Progenitor cell of endocrine pancreas (in vitro differentiated cells): Measurements from ENCODE around the gene DUSP8. TPM values are rescaled to one million over a fixed set of nuclear protein-coding genes. Genes with fewer than 3 reads are reported as not detected.
A peak's percentile ranks its signal among the peaks of the same experiment; 100 is the strongest.

Source experiments
- DNase-seq: peaks from one replicate; pipeline ENCODE4 v3.0.0; 2021; ENCODE audit warnings: low spot score; ENCODE audit not compliant: unreplicated experiment
- H3K27ac Mint-ChIP-seq: 2 replicates; pipeline ENCODE4 v1.8.0; 2021; ENCODE audit warnings: mild to moderate bottlenecking, moderate library complexity, mixed read lengths
- H3K27me3 Mint-ChIP-seq: 2 replicates; pipeline ENCODE4 v1.8.0; 2021; ENCODE audit warnings: mixed read lengths
- H3K36me3 Mint-ChIP-seq: 2 replicates; pipeline ENCODE4 v1.8.0; 2022; ENCODE audit warnings: mixed read lengths; ENCODE audit not compliant: insufficient read depth
- H3K4me1 Mint-ChIP-seq: 2 replicates; pipeline ENCODE4 v1.8.0; 2021; ENCODE audit warnings: low read depth, mixed read lengths
- H3K4me3 Mint-ChIP-seq: 2 replicates; pipeline ENCODE4 v1.8.0; 2021; ENCODE audit warnings: low read depth, mild to moderate bottlenecking, moderate library complexity, mixed read lengths
- H3K9me3 Mint-ChIP-seq: 2 replicates; pipeline ENCODE4 v1.8.0; 2021; ENCODE audit warnings: low read depth, mixed read lengths
- total RNA-seq: library from RNA; stranded (reverse); gene quantifications from 2 replicates; pipeline ENCODE4 v1.2.1, GENCODE V29; 2021
- TF ChIP-seq, protein P1 (sequence below): fragments of 200-600 bp; sonication (generic); IDR thresholded peaks from one replicate; pipeline ENCODE4 v1.5.0; 2021; ENCODE audit warnings: antibody characterized with exemption, mild to moderate bottlenecking; ENCODE audit not compliant: unreplicated experiment

DUSP8 gene
- total RNA-seq, 1 donor from 2014 or later, result 15.2 TPM

DNA sequence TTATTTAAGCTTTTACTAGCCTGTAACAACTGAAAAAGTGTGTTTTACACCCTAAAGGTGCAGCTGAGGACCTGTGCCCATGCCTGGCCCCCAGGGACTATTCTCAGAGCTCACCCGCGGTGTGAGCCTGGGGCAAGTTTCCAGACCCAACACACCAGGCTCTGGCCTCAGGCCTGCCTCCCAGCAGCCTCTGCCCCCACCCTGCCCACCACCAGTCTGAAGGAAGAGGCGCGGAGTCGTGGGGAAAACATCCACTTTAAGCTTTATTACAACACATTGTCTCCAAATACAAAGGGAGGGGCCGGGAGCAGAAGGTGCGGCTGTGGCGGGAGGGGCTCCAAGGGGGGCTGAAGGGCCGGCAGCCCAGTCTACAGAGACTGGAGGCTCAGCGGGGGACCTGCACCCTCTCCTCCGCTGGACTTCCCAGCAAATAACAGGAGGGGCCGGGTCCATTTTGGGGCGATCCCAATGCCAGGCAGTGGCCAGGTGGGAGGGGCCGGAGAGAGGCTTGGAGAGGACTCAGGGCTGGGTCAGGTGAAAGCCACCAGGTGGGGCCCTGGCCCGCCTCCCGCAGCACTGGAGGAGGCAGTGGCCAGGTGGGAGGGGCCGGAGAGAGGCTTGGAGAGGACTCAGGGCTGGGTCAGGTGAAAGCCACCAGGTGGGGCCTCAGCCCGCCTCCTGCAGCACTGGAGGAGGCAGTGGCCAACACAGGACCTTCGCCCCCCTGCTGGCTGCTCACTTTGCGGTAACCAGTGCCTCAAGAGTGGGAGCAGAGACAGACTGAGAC is 18.1 kb downstream of the DUSP8 start:
- no peak overlapping the region for H3K4me3 Mint-ChIP-seq
- TF ChIP-seq, protein P1, sequence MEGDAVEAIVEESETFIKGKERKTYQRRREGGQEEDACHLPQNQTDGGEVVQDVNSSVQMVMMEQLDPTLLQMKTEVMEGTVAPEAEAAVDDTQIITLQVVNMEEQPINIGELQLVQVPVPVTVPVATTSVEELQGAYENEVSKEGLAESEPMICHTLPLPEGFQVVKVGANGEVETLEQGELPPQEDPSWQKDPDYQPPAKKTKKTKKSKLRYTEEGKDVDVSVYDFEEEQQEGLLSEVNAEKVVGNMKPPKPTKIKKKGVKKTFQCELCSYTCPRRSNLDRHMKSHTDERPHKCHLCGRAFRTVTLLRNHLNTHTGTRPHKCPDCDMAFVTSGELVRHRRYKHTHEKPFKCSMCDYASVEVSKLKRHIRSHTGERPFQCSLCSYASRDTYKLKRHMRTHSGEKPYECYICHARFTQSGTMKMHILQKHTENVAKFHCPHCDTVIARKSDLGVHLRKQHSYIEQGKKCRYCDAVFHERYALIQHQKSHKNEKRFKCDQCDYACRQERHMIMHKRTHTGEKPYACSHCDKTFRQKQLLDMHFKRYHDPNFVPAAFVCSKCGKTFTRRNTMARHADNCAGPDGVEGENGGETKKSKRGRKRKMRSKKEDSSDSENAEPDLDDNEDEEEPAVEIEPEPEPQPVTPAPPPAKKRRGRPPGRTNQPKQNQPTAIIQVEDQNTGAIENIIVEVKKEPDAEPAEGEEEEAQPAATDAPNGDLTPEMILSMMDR, result no peak
- DNase-seq, result no peak
- H3K4me1 Mint-ChIP-seq, result peaks cover 4% of the 10 kb centered on the region
- peaks cover 33% of the 10 kb centered on the region for H3K27me3 Mint-ChIP-seq
- peaks cover 2% of the 10 kb centered on the region for H3K36me3 Mint-ChIP-seq
- H3K27ac Mint-ChIP-seq, result no peak overlapping the region
- no peaks in the 10 kb centered on the region for H3K9me3 Mint-ChIP-seq

DNA sequence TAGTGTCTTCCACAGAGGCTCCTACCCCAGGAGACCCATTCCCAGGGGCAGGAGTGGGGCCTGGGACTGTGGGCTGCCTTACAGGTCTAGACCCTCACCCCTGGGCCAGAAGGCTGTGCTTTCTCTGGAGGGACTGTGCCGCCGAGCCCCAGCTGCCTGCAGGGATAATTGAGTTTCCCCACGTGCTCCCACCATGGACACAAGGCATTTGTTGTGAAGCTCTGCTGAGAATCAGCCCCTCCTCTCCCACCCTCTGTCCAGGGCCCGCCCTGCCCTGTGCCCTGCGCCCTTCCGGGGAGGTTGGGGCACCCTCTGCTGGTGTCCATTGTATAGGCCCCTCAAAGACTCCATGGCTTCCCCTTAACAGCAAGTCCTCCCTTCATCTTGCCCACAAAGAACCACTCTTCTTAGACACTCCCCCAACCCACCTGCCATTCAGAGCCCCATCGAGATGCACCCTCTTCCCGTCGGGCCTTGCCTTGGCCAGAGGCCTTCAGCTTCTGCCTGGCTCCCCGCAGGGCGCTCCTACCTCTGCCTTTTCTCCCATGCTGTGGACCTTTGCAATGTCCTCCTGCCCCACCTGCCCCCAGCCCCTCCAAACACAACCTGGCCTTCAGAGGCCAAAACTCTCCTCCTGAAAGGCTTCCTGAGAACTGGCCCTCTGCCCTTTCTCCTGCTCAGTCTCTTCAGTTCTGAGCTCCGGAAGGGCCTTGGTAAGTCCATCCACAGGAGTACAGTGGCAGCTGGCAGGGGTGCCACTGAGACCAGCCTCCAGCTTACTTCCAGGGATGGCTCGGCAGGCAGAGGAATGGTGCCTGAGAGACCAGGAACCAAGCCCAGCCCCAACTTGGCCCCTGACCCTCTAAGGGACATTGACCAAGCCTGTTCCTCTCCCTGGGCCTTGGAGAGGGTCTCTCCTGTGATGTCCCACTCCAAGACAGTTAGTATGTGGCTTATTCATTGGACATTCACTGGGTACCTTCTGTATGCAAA is 22.4 kb downstream of the DUSP8 start:
- H3K27me3 Mint-ChIP-seq, result peaks cover 52% of the 10 kb centered on the region
- TF ChIP-seq, protein P1, result no peak
- no peak overlapping the region for H3K27ac Mint-ChIP-seq
- H3K36me3 Mint-ChIP-seq, result no peaks in the 10 kb centered on the region
- H3K4me3 Mint-ChIP-seq, result no peak overlapping the region
- DNase-seq, result no peak
- H3K4me1 Mint-ChIP-seq, result peaks cover 2% of the 10 kb centered on the region
- no peaks in the 10 kb centered on the region for H3K9me3 Mint-ChIP-seq

DNA sequence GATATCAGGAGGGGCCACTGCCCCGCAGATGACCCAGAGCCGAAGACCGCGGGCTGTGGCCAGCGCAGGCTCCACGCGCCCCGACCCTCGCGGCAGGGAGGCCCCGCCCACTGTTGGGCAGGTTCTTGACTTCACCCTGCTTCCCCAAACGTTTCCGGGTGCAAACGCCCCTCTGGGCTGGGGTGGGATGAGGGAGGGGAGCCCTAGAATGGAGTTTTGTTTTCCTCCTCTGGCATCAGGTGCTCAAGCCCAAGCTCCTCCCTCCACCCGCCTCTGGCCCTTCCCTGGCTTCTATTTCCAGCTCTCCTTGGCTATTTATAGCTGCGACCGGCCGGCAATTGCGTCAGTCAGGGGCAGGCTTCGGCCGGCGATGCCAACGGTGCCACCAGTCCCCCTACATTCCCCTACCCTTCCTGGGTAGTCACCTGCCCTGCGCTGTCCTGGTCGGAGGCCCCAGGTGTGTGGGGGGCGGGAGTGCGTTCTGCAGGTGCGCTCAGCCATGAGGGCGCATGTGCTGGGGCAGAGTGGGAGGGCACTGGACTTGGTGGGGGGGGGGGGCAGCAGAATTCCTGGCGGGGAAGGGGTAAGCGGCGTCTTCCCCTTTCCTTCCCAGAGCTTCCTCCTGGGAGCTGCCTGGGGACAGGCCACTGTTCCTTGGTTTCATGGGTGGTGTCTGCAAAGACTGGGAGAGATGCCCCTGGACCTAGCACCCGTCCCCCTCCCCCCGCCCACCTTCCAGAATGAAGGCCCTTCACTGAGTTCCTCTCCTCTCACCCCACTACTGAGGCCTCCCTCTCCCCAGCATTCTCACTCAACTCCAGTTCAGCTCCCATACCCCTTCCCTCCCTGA is 23.6 kb downstream of the DUSP8 start:
- no peak for DNase-seq
- Mint-ChIP-seq H3K36me3 (no peaks in the 10 kb centered on the region), H3K9me3 (no peaks in the 10 kb centered on the region), H3K27ac (no peak overlapping the region), H3K27me3 (peaks cover 52% of the 10 kb centered on the region), H3K4me1 (no peaks in the 10 kb centered on the region), H3K4me3 (peak overlapping the region; percentile 50)
- TF ChIP-seq, protein P1, result no peak

DNA sequence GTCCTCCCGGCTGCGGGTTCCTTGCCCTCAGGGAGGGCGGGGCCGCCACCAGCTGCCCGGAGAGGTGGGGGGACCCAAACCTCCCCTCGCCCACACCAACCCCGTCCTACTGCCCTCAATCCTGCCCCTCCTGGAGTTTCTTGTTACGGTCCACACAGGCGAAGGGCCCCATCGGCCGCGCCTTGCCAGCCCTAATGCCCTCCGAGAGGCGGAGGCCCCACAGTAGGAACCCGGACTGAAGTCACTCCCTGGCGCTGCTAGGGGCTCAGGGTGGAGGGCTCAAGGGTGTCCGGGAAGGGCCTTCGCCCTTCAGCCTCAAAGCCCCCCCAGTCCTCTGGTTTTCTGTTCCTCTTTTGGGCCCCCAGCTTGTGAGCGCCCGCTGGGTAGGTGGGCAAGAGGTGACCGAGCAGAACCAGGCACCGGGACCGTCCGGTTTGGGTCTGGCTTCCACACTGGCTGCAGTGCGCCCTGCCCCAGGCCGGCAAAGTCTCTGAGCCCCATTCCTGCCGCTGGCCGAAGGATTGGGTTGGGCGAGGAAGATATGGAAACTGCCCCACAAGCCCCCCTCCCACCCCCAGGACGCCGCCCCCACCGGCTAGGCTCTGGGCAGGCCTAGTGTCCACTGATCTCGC is 24.5 kb downstream of the DUSP8 start:
- no peaks in the 10 kb centered on the region for H3K9me3 Mint-ChIP-seq
- peak overlapping the region; percentile 54 for H3K4me3 Mint-ChIP-seq
- H3K4me1 Mint-ChIP-seq, result no peaks in the 10 kb centered on the region
- no peak for DNase-seq
- TF ChIP-seq, protein P1, result no peak
- no peaks in the 10 kb centered on the region for H3K36me3 Mint-ChIP-seq
- no peak overlapping the region for H3K27ac Mint-ChIP-seq
- peaks cover 45% of the 10 kb centered on the region for H3K27me3 Mint-ChIP-seq
